HepG2 (cell line): Measurements from ENCODE around the gene C4BPA. TPM values are rescaled to one million over a fixed set of nuclear protein-coding genes. Genes with fewer than 3 reads are reported as not detected.

Experiments used
- ATAC-seq: fragments of 200-7000 bp; cut with Tn5 transposase; 3 replicates; pipeline ENCODE4 v1.9.1; 2020; ENCODE audit warnings: mild to moderate bottlenecking, moderate library complexity
- Bru-seq: library from RNA; stranded (reverse); fragments of 400-500 nt; gene quantifications from one replicate; lab custom pipeline; 2021; lab: Mats Ljungman, UMichigan
- BruChase-seq, 2 experiments: library from RNA; stranded (reverse); fragments of 400-500 nt; gene quantifications; one replicate each; lab custom pipeline; 2021; lab: Mats Ljungman, UMichigan
- BruUV-seq: library from RNA; stranded (reverse); fragments of 400-500 nt; replicated peaks from 2 replicates; lab custom pipeline; 2021; lab: Mats Ljungman, UMichigan
- CTCF ChIA-PET: fragments of 300-600 bp; formaldehyde crosslinking; extraction: SDS; loops from one replicate; lab custom pipeline; 2021; ENCODE audit warnings: low total read pairs, inconsistent platforms, low intra/inter-chr PET ratio; lab: Yijun Ruan, JAX
- POLR2A ChIA-PET: fragments of 350-600 bp; sonication (Branson Sonifier 250); formaldehyde crosslinking; loops from one replicate; lab custom pipeline; 2020; ENCODE audit warnings: antibody characterized with exemption, inconsistent platforms; lab: Yijun Ruan, JAX
- DNase-seq: peaks from one replicate; pipeline ENCODE4 v3.0.0-alpha.2; 2015; ENCODE audit warnings: low spot score
- FAIRE-seq: peaks from 3 replicates; lab custom pipeline; 2011; peaks lifted over from hg19 to GRCh38; lab: Jason Lieb, UNC
- H2AFZ ChIP-seq: one replicate; pipeline ENCODE4 v1.6.1; 2011; ENCODE audit warnings: low read length, inconsistent platforms
- H3K27ac ChIP-seq: fragments of 300-600 bp; 3 replicates; pipeline ENCODE4 v1.8.0; 2011; ENCODE audit warnings: mixed run types, mild to moderate bottlenecking, mixed read lengths, low read length, inconsistent platforms; ENCODE audit not compliant: insufficient read depth; ENCODE audit errors: extremely low read length
- H3K27me3 ChIP-seq, 2 experiments: fragments of 200-600 bp in 1 of 2; 2 replicates in 1 of 2; 3 replicates in 1 of 2; pipeline versions ENCODE4 v1.6.0 to v1.8.0; 2011; ENCODE audit warnings: low read length in 2 of 2, mild to moderate bottlenecking in 2 of 2, moderate library complexity in 2 of 2, inconsistent platforms in 1 of 2; ENCODE audit not compliant: insufficient read depth in 2 of 2, control insufficient read depth in 1 of 2
- H3K36me3 ChIP-seq, 2 experiments: fragments of 200-600 bp in 1 of 2; replicated peaks in 1 of 2; 2 replicates in 1 of 2; 3 replicates in 1 of 2; pipeline versions ENCODE4 v1.5.1 to v1.8.0; 2011; ENCODE audit warnings: low read length in 2 of 2, inconsistent platforms in 1 of 2; ENCODE audit not compliant: insufficient read depth in 2 of 2, control insufficient read depth in 1 of 2
- H3K4me1 ChIP-seq: 2 replicates; pipeline ENCODE4 v1.5.1; 2012; ENCODE audit warnings: low read length, inconsistent platforms; ENCODE audit not compliant: insufficient read depth
- H3K4me2 ChIP-seq: 2 replicates; pipeline ENCODE4 v1.6.0; 2011; ENCODE audit warnings: low read depth, low read length, inconsistent platforms
- H3K4me3 ChIP-seq, 3 experiments: fragments of 200-600 bp in 1 of 3; sonication (generic), shearing (Covaris generic) in 1 of 3; replicated peaks in 1 of 3; 2 replicates each; pipeline ENCODE4 v1.5.1; 2011 to 2016; ENCODE audit warnings: low read length in 3 of 3, inconsistent platforms in 2 of 3, low read depth in 2 of 3, mild to moderate bottlenecking in 2 of 3, control low read depth in 1 of 3, mixed read lengths in 1 of 3; ENCODE audit not compliant: insufficient read depth in 1 of 3
- H3K79me2 ChIP-seq: one replicate; pipeline ENCODE4 v1.6.1; 2011; ENCODE audit warnings: low read length, inconsistent platforms; ENCODE audit not compliant: insufficient read depth
- H3K9ac ChIP-seq: 2 replicates; pipeline ENCODE4 v1.6.0; 2011; ENCODE audit warnings: mild to moderate bottlenecking, low read depth, low read length, inconsistent platforms; ENCODE audit not compliant: insufficient read depth
- H3K9me3 ChIP-seq: 2 replicates; pipeline ENCODE4 v1.5.1; 2012; ENCODE audit warnings: mild to moderate bottlenecking, low read length
- H4K20me1 ChIP-seq: 2 replicates; pipeline ENCODE4 v1.6.0; 2011; ENCODE audit warnings: inconsistent platforms, mild to moderate bottlenecking, low read length, moderate library complexity; ENCODE audit not compliant: insufficient read depth
- EP300 ChIP-seq, 3 experiments: sonication (generic) in 1 of 3; formaldehyde crosslinking in 1 of 3; IDR thresholded peaks; 2 replicates each; pipeline versions ENCODE4 v1.5.1 to v1.6.1; 2011 to 2020; ENCODE audit warnings: low read depth in 2 of 3, low read length in 2 of 3, borderline replicate concordance in 1 of 3, improper control_type of control experiment in 1 of 3, mild to moderate bottlenecking in 1 of 3, missing genetic modification reagents in 1 of 3, moderate library complexity in 1 of 3
- FOXA1 ChIP-seq, 2 experiments: fragments of 450-650 bp in 1 of 2; sonication (generic) in 1 of 2; formaldehyde crosslinking in 1 of 2; IDR thresholded peaks; 2 replicates each; pipeline versions ENCODE4 v1.4.0 to v1.6.1; 2016 to 2020; ENCODE audit warnings: missing genetic modification reagents in 1 of 2
- FOXM1 ChIP-seq: sonication (generic); formaldehyde crosslinking; IDR thresholded peaks from 2 replicates; pipeline ENCODE4 v1.5.0; 2020; ENCODE audit warnings: missing genetic modification reagents
- HNRNPL ChIP-seq: fragments of 200-400 bp; formaldehyde crosslinking; IDR thresholded peaks from 2 replicates; pipeline ENCODE4 v1.6.1; 2017; ENCODE audit warnings: mild to moderate bottlenecking, low read depth, low read length
- IRF2 ChIP-seq: IDR thresholded peaks from 2 replicates; pipeline ENCODE4 v1.6.1; 2018; ENCODE audit warnings: missing genetic modification reagents, missing compliant biosample characterization
- NR2F6 ChIP-seq, 2 experiments: IDR thresholded peaks; 2 replicates each; pipeline ENCODE4 v1.6.1; 2016; ENCODE audit warnings: antibody characterized with exemption in 1 of 2, mild to moderate bottlenecking in 1 of 2
- PITX1 ChIP-seq: sonication (generic); formaldehyde crosslinking; IDR thresholded peaks from 2 replicates; pipeline ENCODE4 v1.5.1; 2020; ENCODE audit warnings: mild to moderate bottlenecking, missing genetic modification reagents
- SIX1 ChIP-seq: sonication (generic); formaldehyde crosslinking; IDR thresholded peaks from 2 replicates; pipeline ENCODE4 v1.4.0; 2020; ENCODE audit warnings: missing genetic modification reagents, borderline replicate concordance
- SOX13 ChIP-seq, 3 experiments: fragments of 450-650 bp in 1 of 3; sonication (generic) in 1 of 3; formaldehyde crosslinking in 1 of 3; IDR thresholded peaks in 2 of 3; conservative IDR thresholded peaks in 1 of 3; 2 replicates each; pipeline versions ENCODE4 v1.5.0 to v1.6.1; 2016 to 2020; ENCODE audit warnings: antibody characterized with exemption in 1 of 3, mild to moderate bottlenecking in 1 of 3, missing compliant biosample characterization in 1 of 3, missing genetic modification reagents in 1 of 3, moderate library complexity in 1 of 3
- SOX5 ChIP-seq: IDR thresholded peaks from 2 replicates; pipeline ENCODE4 v1.6.1; 2016; ENCODE audit warnings: borderline replicate concordance
- ZFP1 ChIP-seq: IDR thresholded peaks from 2 replicates; pipeline ENCODE4 v1.6.1; 2016
- ZNF224 ChIP-seq: sonication (generic); formaldehyde crosslinking; IDR thresholded peaks from 2 replicates; pipeline ENCODE4 v1.5.0; 2020; ENCODE audit warnings: mild to moderate bottlenecking, missing genetic modification reagents
- ZNF614 ChIP-seq: IDR thresholded peaks from 2 replicates; pipeline ENCODE4 v1.6.1; 2018; ENCODE audit warnings: missing biosample characterization, missing genetic modification reagents, inconsistent platforms, borderline replicate concordance
- ZNF792 ChIP-seq: IDR thresholded peaks from 2 replicates; pipeline ENCODE4 v1.6.1; 2016
- WGBS: methylation state at CpG from one replicate; pipeline ENCODE4 v1.1.6; 2017; ENCODE audit warnings: low lambda C conversion rate; 5-methylcytosine and 5-hydroxymethylcytosine counted together
- in situ Hi-C: cut with HindIII; loops from 2 replicates; pipeline ENCODE4 v1.10.0; 2017; ENCODE audit warnings: low pct_unique_long_range_greater_than_20kb; ENCODE audit not compliant: extremely low pct_ligation_motif_present
- intact Hi-C: fragments of 100-400 bp; cut with micrococcal nuclease; formaldehyde crosslinking; loops from one replicate; pipeline ENCODE4 v1.10.0; 2022; ENCODE audit not compliant: unreplicated experiment
- long read RNA-seq, 2 experiments: library from RNA in 1 of 2; library from polyadenylated mRNA in 1 of 2; stranded (forward) in 1 of 2; unstranded in 1 of 2; transcript quantifications; one replicate each; pipeline ENCODE4 v2.0.0, GENCODE V29; 2019 to 2022
- polyA minus RNA-seq, 3 experiments: library from RNA; depleted of rRNA, polyadenylated mRNA; stranded (reverse); fragments of >200 nt; gene quantifications; 2 replicates each; pipeline ENCODE4 v1.2.3, GENCODE V29; 2011; ENCODE audit warnings: low replicate concordance in 1 of 3
- polyA plus RNA-seq, 8 experiments: library from polyadenylated mRNA; depleted of rRNA in 3 of 8; stranded (reverse) in 7 of 8; unstranded in 1 of 8; fragments of >200 nt; fragmentation: Illumina TruSeq in 4 of 8; extraction: Trizol in 4 of 8; gene quantifications; 2 replicates each; pipeline versions ENCODE4 v1.2.1 to v1.2.3, GENCODE V29; 2011 to 2016; ENCODE audit warnings: low read depth in 4 of 8, missing spikeins in 1 of 8, mixed read lengths in 1 of 8; ENCODE audit not compliant: insufficient read depth in 1 of 8
- total RNA-seq, 5 experiments: library from RNA; depleted of rRNA; stranded (reverse); fragments of >200 nt; fragmentation: Illumina TruSeq; extraction: Trizol; gene quantifications; 2 replicates each; pipeline ENCODE4 v1.2.3, GENCODE V29; 2016; ENCODE audit warnings: low read depth in 1 of 5
- TF ChIP-seq, protein P1 (sequence below): sonication (generic); formaldehyde crosslinking; IDR thresholded peaks from 2 replicates; pipeline ENCODE4 v1.4.0; 2020; ENCODE audit warnings: missing genetic modification reagents

The C4BPA gene
- total RNA-seq (2016; rRNA removed; fragmentation: Illumina TruSeq; extraction: Trizol) (18.7 and 32.1 TPM in 2 replicates), polyA plus RNA-seq (2011; rRNA removed) (60.1 and 86.3 TPM in 2 replicates), polyA minus RNA-seq (2011; rRNA and poly(A)+ RNA removed; ENCODE audit: low replicate concordance) (2.9 and 24.1 TPM in 2 replicates), Bru-seq, nascent RNA (percentile 59 among the genes with signal in this experiment), BruChase-seq, experiment 1, labeled RNA remaining after a 6-hour chase (percentile 63 among the genes with signal in this experiment), BruChase-seq, experiment 2, labeled RNA remaining after a 2-hour chase (percentile 61 among the genes with signal in this experiment)
- 3.0 and 3.6 TPM in 2 replicates for total RNA-seq (2016; cell fraction: cytosol; rRNA removed; fragmentation: Illumina TruSeq; extraction: Trizol; ENCODE audit: low read depth)
- 20.0 and 32.8 TPM in 2 replicates for total RNA-seq (2016; cell fraction: insoluble cytoplasmic fraction; rRNA removed; fragmentation: Illumina TruSeq; extraction: Trizol)
- total RNA-seq (2016; cell fraction: membrane; rRNA removed; fragmentation: Illumina TruSeq; extraction: Trizol), result 8.4 and 8.5 TPM in 2 replicates
- 25.3 and 31.2 TPM in 2 replicates for total RNA-seq (2016; cell fraction: nucleus; rRNA removed; fragmentation: Illumina TruSeq; extraction: Trizol)
- 31.3 and 80.8 TPM in 2 replicates for polyA plus RNA-seq (2011; cell fraction: cytosol; rRNA removed)
- 20.1 and 40.4 TPM in 2 replicates for polyA plus RNA-seq (2011; cell fraction: nucleus; rRNA removed)
- 27.8 and 31.2 TPM in 2 replicates for polyA plus RNA-seq (2012)
- polyA plus RNA-seq (2016; cell fraction: cytosol; fragmentation: Illumina TruSeq; extraction: Trizol; ENCODE audit: low read depth), result 3.4 and 4.2 TPM in 2 replicates
- polyA plus RNA-seq (2016; cell fraction: insoluble cytoplasmic fraction; fragmentation: Illumina TruSeq; extraction: Trizol; ENCODE audit: low read depth), result 24.1 and 24.2 TPM in 2 replicates
- 6.7 and 8.1 TPM in 2 replicates for polyA plus RNA-seq (2016; cell fraction: membrane; fragmentation: Illumina TruSeq; extraction: Trizol; ENCODE audit: low read depth)
- 36.3 and 36.5 TPM in 2 replicates for polyA plus RNA-seq (2016; cell fraction: nucleus; fragmentation: Illumina TruSeq; extraction: Trizol; ENCODE audit: insufficient read depth, low read depth)
- polyA minus RNA-seq (2011; cell fraction: cytosol; rRNA and poly(A)+ RNA removed), result 15.5 and 33.3 TPM in 2 replicates
- 16.2 and 28.8 TPM in 2 replicates for polyA minus RNA-seq (2011; cell fraction: nucleus; rRNA and poly(A)+ RNA removed)
- long read RNA-seq, experiment 1, transcript C4BPA-201 (12 exons, 2,243 nt), result major isoform, 33 of 53 reads
- long read RNA-seq, experiment 1, partial matches to known transcripts, result 4 of 53 reads
- long read RNA-seq, experiment 1, other reads (novel, unspliced or antisense), result 16 of 53 reads
- long read RNA-seq, experiment 2, transcript C4BPA-201 (12 exons, 2,243 nt), result major isoform, 39 of 84 reads
- long read RNA-seq, experiment 2, partial matches to known transcripts, result 19 of 84 reads
- long read RNA-seq, experiment 2, other reads (novel, unspliced or antisense), result 26 of 84 reads

- no TSS peak for BruUV-seq
- Histone ChIP-seq H4K20me1 (no peaks in the 10 kb centered on the region), H3K79me2 (no peaks in the 10 kb centered on the region), H3K9ac (no peak within 1 kb of the TSS), H3K9me3 (peaks cover under 1% of the 10 kb centered on the region; the same call in 1 of the 2 replicates), H3K4me1 (peaks cover 36% of the 10 kb centered on the region), H2AFZ (peak within 1 kb of the TSS; percentile 71), H3K4me2 (peak within 1 kb of the TSS; percentile 44), H3K36me3 (peaks cover 3 to 5% of the 10 kb centered on the region in 2 experiments; a peak in 4 of 5 replicates), H3K27me3 (no peaks in the 10 kb centered on the region), H3K4me3 (no peak within 1 kb of the TSS), H3K27ac (peak within 1 kb of the TSS; percentile 52)
- in situ Hi-C loops, result no loop called here
- intact Hi-C loops, result loop anchor here (2.0 to 5.0 kb wide), 2 partner anchors 15 to 138 kb away; partner anchors contain the start of gene C4BPB
- ChIA-PET CTCF (no interaction called here), POLR2A (interaction anchor here (0.9 to 3.4 kb wide), 9 partner anchors 12 to 304 kb away, joined by 3 to 26 read pairs (median 6); partner anchors contain the start of genes C4BPB, CD55 and PFKFB2)
- WGBS, result 19% methylated on average over 7 of the region's 7 CpGs
- FAIRE-seq (peak; percentile 96), DNase-seq (peak; percentile 90), ATAC-seq (peak; percentile 97)
- TF ChIP-seq ZNF224 (CRISPR knock-in tag) (no peak), SOX5 (CRISPR knock-in tag) (peak; percentile 82), SIX1 (0 out of 2 replicates have a peak, but pooled peaks have one; percentile 50), EP300 (IDR thresholded peaks at IDR 0.05; ENCODE audit: low read depth in 2 of 2, low read length in 2 of 2) (peak in 1 of 2 experiments; percentile 51; a peak in 2 of 4 replicates), EP300 (CRISPR knock-in tag; IDR thresholded peaks at IDR 0.05; ENCODE audit: borderline replicate concordance) (no peak), ZNF614 (CRISPR knock-in tag) (peak; percentile 51; the same call in 1 of the 2 replicates), HNRNPL (no peak), ZFP1 (peak; percentile 25; the same call in 1 of the 2 replicates), NR2F6 (IDR thresholded peaks at IDR 0.05) (no peak; the same call in 1 of the 2 replicates), NR2F6 (CRISPR knock-in tag; IDR thresholded peaks at IDR 0.05) (no peak), FOXM1 (no peak), ZNF792 (CRISPR knock-in tag) (peak; percentile 66; the same call in 1 of the 2 replicates), FOXA1 (IDR thresholded peaks at IDR 0.05) (no peak), FOXA1 (CRISPR knock-in tag; IDR thresholded peaks at IDR 0.05) (peak; percentile 94), SOX13 (IDR thresholded peaks at IDR 0.05) (no peak), SOX13 (CRISPR knock-in tag; conservative IDR thresholded peaks at IDR 0.05 in 1 of 2, IDR thresholded peaks at IDR 0.05 in 1 of 2) (peak in 1 of 2 experiments; percentile 90; a peak in 2 of 4 replicates), IRF2 (CRISPR knock-in tag) (0 out of 2 replicates have a peak, but pooled peaks have one; percentile 44), PITX1 (CRISPR knock-in tag) (no peak)
- TF ChIP-seq, protein P1, sequence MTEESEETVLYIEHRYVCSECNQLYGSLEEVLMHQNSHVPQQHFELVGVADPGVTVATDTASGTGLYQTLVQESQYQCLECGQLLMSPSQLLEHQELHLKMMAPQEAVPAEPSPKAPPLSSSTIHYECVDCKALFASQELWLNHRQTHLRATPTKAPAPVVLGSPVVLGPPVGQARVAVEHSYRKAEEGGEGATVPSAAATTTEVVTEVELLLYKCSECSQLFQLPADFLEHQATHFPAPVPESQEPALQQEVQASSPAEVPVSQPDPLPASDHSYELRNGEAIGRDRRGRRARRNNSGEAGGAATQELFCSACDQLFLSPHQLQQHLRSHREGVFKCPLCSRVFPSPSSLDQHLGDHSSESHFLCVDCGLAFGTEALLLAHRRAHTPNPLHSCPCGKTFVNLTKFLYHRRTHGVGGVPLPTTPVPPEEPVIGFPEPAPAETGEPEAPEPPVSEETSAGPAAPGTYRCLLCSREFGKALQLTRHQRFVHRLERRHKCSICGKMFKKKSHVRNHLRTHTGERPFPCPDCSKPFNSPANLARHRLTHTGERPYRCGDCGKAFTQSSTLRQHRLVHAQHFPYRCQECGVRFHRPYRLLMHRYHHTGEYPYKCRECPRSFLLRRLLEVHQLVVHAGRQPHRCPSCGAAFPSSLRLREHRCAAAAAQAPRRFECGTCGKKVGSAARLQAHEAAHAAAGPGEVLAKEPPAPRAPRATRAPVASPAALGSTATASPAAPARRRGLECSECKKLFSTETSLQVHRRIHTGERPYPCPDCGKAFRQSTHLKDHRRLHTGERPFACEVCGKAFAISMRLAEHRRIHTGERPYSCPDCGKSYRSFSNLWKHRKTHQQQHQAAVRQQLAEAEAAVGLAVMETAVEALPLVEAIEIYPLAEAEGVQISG, result no peak
Observed at GRCh38 chr1:207103892-207104373, at the start of gene C4BPA. TSS of gene C4BPA (plus strand) at chr1:207104233. CDS start at chr1:207113026, 8,793 bp downstream.
